Upper lobe of right lung (tissue), 1 donor: ENCODE data around the gene NXF2. TPM values are rescaled to one million over a fixed set of nuclear protein-coding genes. Genes with fewer than 3 reads are reported as not detected.
"Not testable (repeated sequence)": the region's sequence is repeated elsewhere in the genome, so short reads cannot be mapped to it uniquely, and the experiment has no call there.

ENCODE experiments used
- ATAC-seq: fragments of 200-7000 bp; cut with Tn5 transposase; one replicate; pipeline ENCODE4 v1.9.1; 2020; ENCODE audit warnings: mild to moderate bottlenecking, moderate library complexity
- DNase-seq: peaks from one replicate; pipeline ENCODE4 v3.0.0-alpha.2; 2020
- H3K27ac ChIP-seq: fragments of 200-600 bp; one replicate; pipeline ENCODE4 v1.8.0; 2022
- H3K27me3 ChIP-seq: fragments of 200-600 bp; one replicate; pipeline ENCODE4 v1.8.0; 2022; ENCODE audit warnings: mild to moderate bottlenecking
- H3K36me3 ChIP-seq: fragments of 200-600 bp; one replicate; pipeline ENCODE4 v1.8.0; 2022
- H3K4me1 ChIP-seq: fragments of 200-600 bp; one replicate; pipeline ENCODE4 v1.8.0; 2022
- H3K4me3 ChIP-seq: fragments of 200-600 bp; one replicate; pipeline ENCODE4 v1.8.0; 2022; ENCODE audit warnings: mild to moderate bottlenecking
- H3K9me3 ChIP-seq: fragments of 200-600 bp; one replicate; pipeline ENCODE4 v1.8.0; 2022
- CTCF ChIP-seq: fragments of 200-600 bp; IDR thresholded peaks from one replicate; pipeline ENCODE4 v1.8.0; 2022; ENCODE audit warnings: antibody characterized with exemption
- intact Hi-C: fragments of 100-400 bp; cut with DNase I; formaldehyde crosslinking; loops from one replicate; pipeline ENCODE4 v1.11.0; 2022
- long read RNA-seq: library from polyadenylated mRNA; unstranded; transcript quantifications from one replicate; pipeline ENCODE4 v2.0.0, GENCODE V29; 2021
- total RNA-seq: library from RNA; stranded (reverse); fragmentation: NEBNext Ultra II Directional; extraction: Animal tissue kit (Norgen Biotek cat#: 25700); gene quantifications from one replicate; pipeline ENCODE4 v1.2.1, GENCODE V29; 2021
- donor health status: DM: no; HTN: yes; CAD: no; lungs with severe emphysema.

NXF2 gene
- total RNA-seq = not detected
- long read RNA-seq = 0 reads

GRCh38 chrX:102246893-102247292 lies at the start of gene NXF2:
NXF2 (plus strand) TSS chrX:102247167; CDS start chrX:102307079, 59,912 bp downstream.
- H3K4me3 ChIP-seq, H3K4me1 ChIP-seq, H3K36me3 ChIP-seq, ATAC-seq, DNase-seq, H3K27me3 ChIP-seq, intact Hi-C loops, H3K9me3 ChIP-seq, H3K27ac ChIP-seq: not testable (repeated sequence)

GRCh38 chrX:102207940-102208339 lies 39.0 kb upstream of the NXF2 start:
- H3K4me3 ChIP-seq, H3K27me3 ChIP-seq, intact Hi-C loops, H3K27ac ChIP-seq, H3K36me3 ChIP-seq, H3K9me3 ChIP-seq, H3K4me1 ChIP-seq, DNase-seq, ATAC-seq: not testable (repeated sequence)

- intact Hi-C loops, H3K36me3 ChIP-seq, H3K27me3 ChIP-seq, H3K27ac ChIP-seq, H3K4me3 ChIP-seq, ATAC-seq, DNase-seq, H3K4me1 ChIP-seq, H3K9me3 ChIP-seq: not testable (repeated sequence)
Observed at GRCh38 chrX:102214986-102215385, 32.0 kb upstream of the NXF2 start, which contains the start of gene TCP11X1. TCP11X1 (plus strand) TSS chrX:102215301.

GRCh38 chrX:102216497-102216896 lies 30.5 kb upstream of the NXF2 start:
- H3K36me3 ChIP-seq, H3K4me3 ChIP-seq, H3K27ac ChIP-seq, ATAC-seq, H3K4me1 ChIP-seq, intact Hi-C loops, DNase-seq, H3K27me3 ChIP-seq, H3K9me3 ChIP-seq: not testable (repeated sequence)

GRCh38 chrX:102235678-102236077 lies 11.3 kb upstream of the NXF2 start:
- DNase-seq = peak; percentile 17
- H3K4me1 ChIP-seq, H3K9me3 ChIP-seq, H3K4me3 ChIP-seq, H3K27ac ChIP-seq, H3K27me3 ChIP-seq, ATAC-seq, intact Hi-C loops, H3K36me3 ChIP-seq: not testable (repeated sequence)

- H3K36me3 ChIP-seq, H3K4me1 ChIP-seq, H3K9me3 ChIP-seq, H3K27ac ChIP-seq, H3K4me3 ChIP-seq, intact Hi-C loops, ATAC-seq, H3K27me3 ChIP-seq: not testable (repeated sequence)
- peak; percentile 7 for DNase-seq
Observed at GRCh38 chrX:102240265-102240664, 6.7 kb upstream of the NXF2 start.

GRCh38 chrX:102272231-102272630 lies 25.3 kb downstream of the NXF2 start:
- H3K9me3 ChIP-seq, H3K27me3 ChIP-seq, H3K4me3 ChIP-seq, ATAC-seq, DNase-seq, H3K36me3 ChIP-seq, H3K4me1 ChIP-seq, intact Hi-C loops, H3K27ac ChIP-seq: not testable (repeated sequence)

GRCh38 chrX:102338162-102338561 lies 91.2 kb downstream of the NXF2 start:
- intact Hi-C loops = no loop called here
- DNase-seq (no peak), ATAC-seq (no peak)
- Histone ChIP-seq H3K36me3 (no peaks in the 10 kb centered on the region), H3K27me3 (no peaks in the 10 kb centered on the region), H3K27ac (no peak overlapping the region), H3K4me3 (no peak overlapping the region), H3K9me3 (no peaks in the 10 kb centered on the region), H3K4me1 (no peaks in the 10 kb centered on the region)
- no peak for TF ChIP-seq CTCF

- Histone ChIP-seq H3K27me3 (no peaks in the 10 kb centered on the region), H3K4me3 (no peak overlapping the region), H3K9me3 (no peaks in the 10 kb centered on the region), H3K27ac (no peak overlapping the region), H3K36me3 (no peaks in the 10 kb centered on the region), H3K4me1 (no peaks in the 10 kb centered on the region)
- ATAC-seq (peak; percentile 33), DNase-seq (no peak)
- TF ChIP-seq CTCF = no peak
- intact Hi-C loops = no loop called here
Observed at GRCh38 chrX:102339312-102340298, 92.6 kb downstream of the NXF2 start.
